Activated T-cell treated with anti-CD3 and anti-CD28 coated beads for 48 hours (primary cell): ENCODE results near the gene TMED8.
A peak's percentile ranks its signal among the peaks of the same experiment; 100 is the strongest.
"Not testable (repeated sequence)": the region's sequence is repeated elsewhere in the genome, so short reads cannot be mapped to it uniquely, and the experiment has no call there.

ENCODE experiments used
- DNase-seq: peaks from one replicate; pipeline ENCODE4 v3.0.0-alpha.2; 2020; ENCODE audit warnings: low read depth

TMED8 gene

DNA sequence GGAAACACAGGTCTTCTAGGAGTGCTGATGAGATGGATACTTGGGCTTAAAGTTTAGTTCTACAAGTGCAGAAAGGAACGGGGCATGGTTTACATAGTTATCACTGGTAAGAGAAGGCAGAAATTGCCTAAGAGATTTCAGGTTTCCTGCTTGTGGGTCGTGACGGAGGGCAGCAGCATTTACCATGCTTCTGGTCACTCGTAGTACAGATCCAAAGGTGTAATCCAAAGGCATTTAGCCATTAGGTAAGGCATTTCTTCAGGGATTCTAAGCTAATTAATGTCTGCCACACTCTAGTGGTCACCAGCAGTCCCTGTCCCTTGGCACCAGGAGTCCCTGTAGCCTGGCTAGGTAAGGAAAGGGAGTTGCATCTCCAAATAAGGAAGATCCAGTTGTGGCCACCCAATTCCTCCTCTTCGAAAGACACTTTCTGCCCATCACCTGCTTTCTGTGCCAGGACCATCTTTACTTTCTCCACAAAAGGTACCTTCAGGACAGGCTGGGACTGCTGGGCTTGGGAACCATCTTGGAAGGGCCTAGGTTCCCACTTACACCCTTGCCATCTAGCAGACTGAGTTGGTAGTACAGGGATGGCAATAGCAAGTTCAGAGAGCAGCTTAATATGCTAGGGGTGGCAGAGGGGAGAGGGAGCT, 54.5 kb downstream of the TMED8 start:
- no peak for DNase-seq

DNA sequence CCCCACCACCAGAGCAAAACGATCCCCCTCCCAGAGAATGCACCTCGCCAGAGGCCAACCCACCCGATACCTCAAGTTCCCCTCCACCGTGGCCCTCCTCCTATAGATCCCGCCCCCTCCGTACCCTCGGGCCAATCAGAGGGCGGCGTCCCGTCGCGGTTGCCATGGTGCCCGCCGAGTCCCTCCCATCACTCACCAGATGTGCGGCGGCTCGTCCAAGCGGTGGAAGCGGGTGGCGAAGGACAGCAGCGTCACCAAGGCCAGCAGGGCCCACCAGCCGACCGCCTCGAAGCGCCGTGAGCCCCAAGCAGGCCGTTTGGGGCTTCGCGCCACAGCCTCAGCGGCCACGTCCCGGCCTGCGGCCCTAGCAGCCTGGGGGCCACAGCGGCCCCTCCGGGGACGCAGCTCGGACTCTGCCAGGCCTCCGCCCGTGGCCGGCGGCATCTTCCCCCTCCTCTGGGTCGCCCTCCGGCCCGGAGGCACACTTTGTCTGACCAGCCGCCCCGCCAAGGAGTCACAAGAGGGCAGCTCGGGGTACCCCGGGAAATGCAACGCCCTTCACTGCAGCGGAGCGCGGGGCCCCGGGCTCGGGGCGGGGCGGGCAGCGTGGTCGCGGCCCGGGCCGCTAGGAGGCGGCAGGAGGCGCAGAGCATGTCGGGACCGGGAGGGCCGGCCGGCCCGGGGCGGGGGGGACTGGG, 56.5 kb downstream of the TMED8 start, which contains the start of gene POMT2:
Gene POMT2, minus strand, starts transcription at position 646 of the 698 bp plus-strand sequence. Its CDS starts 202 bp downstream, at position 444.
- peak; percentile 88 for DNase-seq

DNA sequence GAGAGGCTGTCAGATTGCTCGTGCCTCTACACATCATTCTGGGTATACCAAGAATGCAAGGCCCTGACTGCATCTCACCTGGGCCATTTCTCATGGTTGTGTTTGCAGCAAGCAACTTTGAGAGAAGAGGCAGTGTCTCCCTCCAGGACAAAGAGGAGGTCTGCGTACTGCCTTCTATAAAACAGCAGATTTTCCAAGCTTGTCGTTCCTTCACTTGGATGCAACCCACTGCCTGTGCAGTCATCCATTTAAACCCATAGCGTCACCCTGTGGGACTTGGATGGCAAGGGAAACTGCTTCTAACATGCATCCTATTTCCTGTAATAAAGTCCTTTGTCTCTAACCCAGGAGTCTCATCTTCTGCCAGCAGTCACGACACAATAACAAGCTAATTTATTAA, 57.5 kb downstream of the TMED8 start:
- DNase-seq, result no peak

GRCh38 chr14:77318756-77319155, 58.1 kb downstream of the TMED8 start:
- not testable (repeated sequence) for DNase-seq

DNA sequence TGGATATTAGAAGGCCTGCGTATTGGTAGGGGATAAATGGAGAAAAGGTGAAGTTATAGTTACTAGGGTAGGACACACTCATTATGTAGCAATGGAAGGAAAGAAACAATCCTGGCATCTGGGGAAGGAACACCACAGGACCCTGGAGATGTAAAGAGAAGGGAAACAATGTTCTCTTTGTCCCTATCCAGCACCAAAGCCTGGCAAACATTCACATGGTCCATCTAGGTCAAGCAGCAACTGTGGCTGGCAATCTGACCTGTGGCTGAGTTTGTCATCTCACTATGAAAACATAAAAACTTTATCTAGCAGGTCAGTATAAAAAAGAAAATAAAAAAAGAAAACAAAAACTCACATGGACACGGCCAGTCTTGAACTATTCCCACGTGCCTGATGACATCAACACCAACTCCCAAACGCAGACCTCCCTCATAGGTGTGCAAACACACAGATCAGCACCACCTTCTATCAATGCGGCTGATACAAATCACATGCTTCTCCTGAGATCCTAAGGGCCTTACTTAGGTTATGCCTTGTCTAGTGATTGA, 58.8 kb downstream of the TMED8 start:
- DNase-seq, result no peak

DNA sequence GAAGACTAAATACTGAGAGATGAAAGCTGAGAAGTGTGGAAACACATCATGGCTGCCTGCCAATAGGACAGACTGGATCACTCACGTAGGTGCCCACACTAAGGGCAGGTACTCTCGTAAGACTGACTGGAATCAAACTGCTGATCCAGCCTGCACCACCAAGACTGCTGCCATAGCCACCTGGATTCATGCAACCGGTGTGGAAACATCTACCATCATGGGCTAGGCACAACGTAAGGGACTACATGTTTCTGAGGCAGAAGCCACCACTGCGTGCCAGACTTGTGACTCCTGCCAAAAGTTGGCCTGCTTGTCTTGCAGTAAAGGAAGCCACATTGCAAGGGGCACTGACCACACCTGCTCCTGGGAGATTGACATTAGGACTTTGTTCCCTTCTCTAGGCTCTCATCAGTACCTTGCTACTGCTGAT, 60.0 kb downstream of the TMED8 start:
- no peak for DNase-seq

- DNase-seq, result no peak
These were observed 60.7 kb downstream of the TMED8 start for GRCh38 chr14:77316195-77316505.

GRCh38 chr14:77314539-77315457, 62.1 kb downstream of the TMED8 start:
- DNase-seq, result no peak

GRCh38 chr14:77314043-77314442, 62.9 kb downstream of the TMED8 start:
- no peak for DNase-seq

GRCh38 chr14:77313371-77313770, 63.5 kb downstream of the TMED8 start:
- no peak for DNase-seq

- DNase-seq, result no peak
These were observed 65.7 kb downstream of the TMED8 start for GRCh38 chr14:77311217-77311616.

DNA sequence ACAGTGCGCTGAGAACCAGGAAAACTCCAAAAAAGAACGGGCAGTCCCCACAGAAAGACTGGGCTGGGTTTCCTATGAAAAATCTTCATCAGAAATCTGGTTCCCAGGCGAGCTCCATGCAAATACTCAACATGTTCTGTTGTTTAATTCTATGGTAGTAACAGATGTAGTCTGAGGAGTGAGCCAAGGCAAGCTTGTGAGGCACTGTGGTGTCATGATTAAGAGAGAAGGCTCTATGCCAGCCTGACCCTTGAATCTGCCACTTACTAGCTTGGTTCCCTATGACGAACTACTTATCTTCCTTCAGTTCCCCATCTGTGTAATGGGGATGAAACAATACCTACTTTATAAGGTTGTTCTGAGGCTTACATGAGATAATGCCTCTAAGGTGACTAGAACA, 66.9 kb downstream of the TMED8 start:
- DNase-seq, result no peak

DNA sequence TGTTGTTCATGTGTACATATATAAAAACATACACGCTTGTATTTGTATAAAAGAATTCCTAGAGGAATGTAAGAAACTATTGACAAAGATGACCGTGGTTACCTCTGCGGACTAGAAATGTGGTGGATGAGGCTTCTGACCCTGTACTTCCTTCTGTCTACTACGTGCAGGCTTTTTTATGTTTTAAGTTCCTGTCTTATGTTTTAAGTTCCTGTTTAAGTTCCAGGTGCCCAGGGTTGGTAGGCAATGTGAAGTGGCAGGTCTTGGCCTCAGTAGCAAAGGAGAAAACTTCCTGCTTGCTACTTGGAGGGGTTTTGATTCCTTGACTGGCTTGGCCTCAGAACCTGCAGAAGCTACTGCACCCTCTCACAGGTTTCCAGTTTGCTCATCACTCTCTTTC, 67.8 kb downstream of the TMED8 start:
- DNase-seq, result no peak

DNA sequence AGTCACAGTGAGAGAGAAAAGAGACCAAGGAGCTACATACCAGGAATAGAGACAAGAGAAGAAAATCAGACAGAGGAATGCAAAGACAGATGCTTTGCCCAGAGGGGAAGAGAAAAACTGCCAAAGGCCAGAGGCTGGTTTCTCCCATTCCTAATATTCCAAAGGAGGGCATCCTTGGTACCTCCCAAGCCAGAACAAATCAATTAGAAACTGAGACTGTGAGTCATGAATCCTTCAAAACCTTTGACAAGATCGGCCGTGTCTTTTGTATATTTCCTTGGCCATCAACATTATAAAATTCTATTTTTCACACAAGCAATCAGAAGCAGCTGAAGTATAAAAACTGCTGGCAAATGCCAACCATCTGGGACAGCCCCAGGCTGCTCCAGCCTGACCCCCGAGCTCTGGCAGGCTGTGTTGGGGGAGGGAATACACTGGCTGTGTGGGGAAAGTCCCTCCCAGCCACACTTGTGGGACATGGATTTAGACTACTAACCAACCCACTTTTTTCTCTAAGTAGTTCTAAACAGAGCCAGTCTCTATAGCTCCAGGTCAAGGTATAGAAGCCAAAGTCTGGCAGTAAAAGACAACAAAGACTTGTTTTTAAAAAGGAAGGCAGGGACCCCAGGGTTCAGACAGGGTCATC, 69.9 kb downstream of the TMED8 start:
- DNase-seq, result no peak

DNA sequence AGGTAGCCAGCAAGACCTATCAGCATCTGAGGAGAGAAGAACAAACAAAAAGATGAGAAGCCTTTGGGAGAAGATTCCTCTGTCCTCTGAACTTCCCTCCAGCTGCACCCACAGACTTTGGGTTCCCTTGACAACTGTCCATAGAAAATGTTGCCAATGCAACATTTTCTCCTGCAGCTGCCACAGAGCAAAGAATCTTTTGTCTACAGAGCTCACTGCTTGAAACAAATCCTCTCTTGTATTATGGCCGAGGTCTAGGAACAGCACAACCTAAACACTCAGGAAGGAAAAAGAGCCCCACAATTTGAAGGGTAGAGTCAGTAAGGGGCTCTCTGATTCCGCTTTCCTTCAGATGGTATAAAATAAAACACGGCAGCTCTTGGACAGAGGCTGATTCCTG, 70.5 kb downstream of the TMED8 start:
- DNase-seq, result no peak

DNA sequence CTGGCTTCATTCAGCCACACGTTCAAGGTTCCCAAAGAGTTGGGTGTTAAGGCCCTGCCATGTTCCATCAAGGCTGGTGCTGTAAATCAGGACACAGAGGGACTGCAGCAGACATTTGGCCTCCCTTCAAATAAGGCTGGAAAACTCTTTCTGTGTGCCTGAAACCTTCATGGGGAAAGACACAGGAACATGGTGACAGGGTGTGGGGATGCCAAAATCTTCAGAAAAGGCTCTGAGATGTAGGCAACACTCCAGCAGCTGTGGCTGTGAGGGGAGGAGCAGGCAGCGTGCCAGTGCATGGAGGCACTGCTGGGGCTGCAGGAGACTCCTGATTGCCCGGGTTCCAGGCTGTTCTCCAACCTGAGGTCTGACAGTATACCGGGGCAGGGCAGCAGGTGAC, 71.2 kb downstream of the TMED8 start:
- DNase-seq, result no peak

DNA sequence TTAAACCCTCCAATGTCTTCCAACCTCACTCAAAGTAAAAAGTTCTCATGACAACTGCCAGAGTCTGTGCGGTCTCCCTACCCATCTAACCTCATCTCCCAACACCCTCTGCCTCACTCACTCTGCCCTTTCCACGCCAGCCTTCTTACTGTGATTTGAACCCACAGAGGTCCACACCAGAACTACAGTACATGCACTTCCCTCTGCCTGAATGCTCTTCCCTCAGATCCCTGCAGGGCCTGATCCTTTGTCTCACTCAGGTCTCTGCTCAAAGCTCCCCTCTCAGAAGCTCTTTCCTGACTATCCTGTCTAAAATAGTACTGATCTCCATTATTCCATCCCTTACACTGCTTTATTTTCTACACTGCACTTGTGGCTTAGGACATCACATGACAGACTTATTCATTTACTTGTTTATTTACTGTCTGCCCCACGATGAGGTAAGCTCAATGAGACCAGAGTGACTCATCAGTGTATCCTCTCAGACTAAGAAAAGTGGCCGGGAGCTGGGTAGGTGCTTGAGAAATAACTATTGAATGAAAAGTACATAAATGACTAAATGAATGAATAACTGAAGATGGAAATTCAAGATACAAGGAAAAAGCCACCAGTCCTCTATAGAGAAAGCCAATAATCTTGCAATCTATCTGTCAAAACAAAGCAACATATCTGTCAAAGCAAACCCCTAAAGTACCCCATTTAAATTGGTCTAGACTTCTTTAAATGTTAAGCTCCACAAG, 73.3 kb downstream of the TMED8 start:
- DNase-seq, result no peak

DNA sequence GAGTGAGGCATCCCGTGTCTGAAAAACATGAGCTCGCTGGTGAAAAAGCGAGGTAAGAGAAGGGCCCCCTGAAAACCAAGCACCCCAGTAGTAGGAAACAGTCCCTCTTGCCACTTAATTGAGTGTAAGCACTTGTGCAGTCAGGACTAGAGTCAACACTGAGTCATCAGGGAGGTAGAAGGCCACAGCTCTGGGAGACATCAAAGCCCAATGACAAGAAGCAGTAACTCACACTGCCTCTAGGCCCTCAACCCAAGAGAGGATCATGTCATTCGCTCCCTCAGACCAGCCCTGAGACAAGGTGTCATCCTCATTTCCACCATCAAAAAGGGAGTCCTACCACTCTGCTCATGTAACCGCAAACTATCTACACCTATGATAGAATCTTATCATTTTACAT, 74.0 kb downstream of the TMED8 start:
- peak; percentile 52 for DNase-seq

GRCh38 chr14:77301103-77301502, 75.8 kb downstream of the TMED8 start:
- DNase-seq, result peak; percentile 47

DNA sequence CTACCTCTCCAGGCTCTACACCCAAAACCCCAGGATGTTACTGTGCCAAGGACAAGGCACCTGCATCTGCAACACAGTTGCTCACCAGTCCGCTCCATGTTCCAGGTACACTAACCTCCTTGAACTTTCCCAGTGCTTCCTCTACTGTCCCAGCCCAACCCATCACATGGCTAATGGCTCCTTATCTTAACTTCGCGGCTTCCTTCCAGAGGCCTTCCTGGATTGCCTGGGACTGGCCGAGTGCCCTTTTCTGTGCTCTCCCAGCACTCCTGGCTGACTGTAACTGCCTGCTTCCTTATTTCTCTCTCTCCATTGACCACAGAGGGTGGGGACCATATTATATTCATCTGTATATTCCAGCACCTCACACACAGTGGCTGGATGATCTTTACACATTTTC, 77.1 kb downstream of the TMED8 start:
- DNase-seq, result no peak

DNA sequence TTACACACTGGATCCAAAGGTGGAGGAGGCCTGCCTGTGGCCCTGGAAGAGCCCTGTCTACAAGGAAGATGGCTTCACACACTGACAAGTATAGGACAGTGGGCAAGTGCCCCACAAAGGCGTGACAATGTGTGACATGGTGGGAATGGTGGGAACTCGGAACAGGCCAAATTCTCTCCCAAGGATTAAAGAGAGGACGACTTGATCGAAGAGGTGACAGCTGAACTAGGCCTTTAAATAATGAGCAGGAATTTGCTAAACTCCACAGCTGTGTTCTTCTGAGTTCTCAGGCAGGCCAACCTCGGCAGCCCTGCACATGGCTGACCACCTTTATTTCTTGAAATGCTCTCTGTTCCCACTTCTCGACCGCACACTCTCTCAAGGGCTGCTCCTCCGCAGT, 80.0 kb downstream of the TMED8 start:
- DNase-seq, result no peak
